Placental epithelial cell (primary cell): ENCODE data around the gene TUT4. TPM values are rescaled to one million over a fixed set of nuclear protein-coding genes. Genes with fewer than 3 reads are reported as not detected.

Source experiments
- total RNA-seq: library from RNA; depleted of rRNA; stranded (reverse); fragments of >200 nt; gene quantifications from 2 replicates; pipeline ENCODE4 v1.2.3, GENCODE V29; 2012

TUT4 gene, protein sequence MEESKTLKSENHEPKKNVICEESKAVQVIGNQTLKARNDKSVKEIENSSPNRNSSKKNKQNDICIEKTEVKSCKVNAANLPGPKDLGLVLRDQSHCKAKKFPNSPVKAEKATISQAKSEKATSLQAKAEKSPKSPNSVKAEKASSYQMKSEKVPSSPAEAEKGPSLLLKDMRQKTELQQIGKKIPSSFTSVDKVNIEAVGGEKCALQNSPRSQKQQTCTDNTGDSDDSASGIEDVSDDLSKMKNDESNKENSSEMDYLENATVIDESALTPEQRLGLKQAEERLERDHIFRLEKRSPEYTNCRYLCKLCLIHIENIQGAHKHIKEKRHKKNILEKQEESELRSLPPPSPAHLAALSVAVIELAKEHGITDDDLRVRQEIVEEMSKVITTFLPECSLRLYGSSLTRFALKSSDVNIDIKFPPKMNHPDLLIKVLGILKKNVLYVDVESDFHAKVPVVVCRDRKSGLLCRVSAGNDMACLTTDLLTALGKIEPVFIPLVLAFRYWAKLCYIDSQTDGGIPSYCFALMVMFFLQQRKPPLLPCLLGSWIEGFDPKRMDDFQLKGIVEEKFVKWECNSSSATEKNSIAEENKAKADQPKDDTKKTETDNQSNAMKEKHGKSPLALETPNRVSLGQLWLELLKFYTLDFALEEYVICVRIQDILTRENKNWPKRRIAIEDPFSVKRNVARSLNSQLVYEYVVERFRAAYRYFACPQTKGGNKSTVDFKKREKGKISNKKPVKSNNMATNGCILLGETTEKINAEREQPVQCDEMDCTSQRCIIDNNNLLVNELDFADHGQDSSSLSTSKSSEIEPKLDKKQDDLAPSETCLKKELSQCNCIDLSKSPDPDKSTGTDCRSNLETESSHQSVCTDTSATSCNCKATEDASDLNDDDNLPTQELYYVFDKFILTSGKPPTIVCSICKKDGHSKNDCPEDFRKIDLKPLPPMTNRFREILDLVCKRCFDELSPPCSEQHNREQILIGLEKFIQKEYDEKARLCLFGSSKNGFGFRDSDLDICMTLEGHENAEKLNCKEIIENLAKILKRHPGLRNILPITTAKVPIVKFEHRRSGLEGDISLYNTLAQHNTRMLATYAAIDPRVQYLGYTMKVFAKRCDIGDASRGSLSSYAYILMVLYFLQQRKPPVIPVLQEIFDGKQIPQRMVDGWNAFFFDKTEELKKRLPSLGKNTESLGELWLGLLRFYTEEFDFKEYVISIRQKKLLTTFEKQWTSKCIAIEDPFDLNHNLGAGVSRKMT (N-terminal part only)
- 42.1 and 69.1 TPM in 2 replicates for total RNA-seq

DNA sequence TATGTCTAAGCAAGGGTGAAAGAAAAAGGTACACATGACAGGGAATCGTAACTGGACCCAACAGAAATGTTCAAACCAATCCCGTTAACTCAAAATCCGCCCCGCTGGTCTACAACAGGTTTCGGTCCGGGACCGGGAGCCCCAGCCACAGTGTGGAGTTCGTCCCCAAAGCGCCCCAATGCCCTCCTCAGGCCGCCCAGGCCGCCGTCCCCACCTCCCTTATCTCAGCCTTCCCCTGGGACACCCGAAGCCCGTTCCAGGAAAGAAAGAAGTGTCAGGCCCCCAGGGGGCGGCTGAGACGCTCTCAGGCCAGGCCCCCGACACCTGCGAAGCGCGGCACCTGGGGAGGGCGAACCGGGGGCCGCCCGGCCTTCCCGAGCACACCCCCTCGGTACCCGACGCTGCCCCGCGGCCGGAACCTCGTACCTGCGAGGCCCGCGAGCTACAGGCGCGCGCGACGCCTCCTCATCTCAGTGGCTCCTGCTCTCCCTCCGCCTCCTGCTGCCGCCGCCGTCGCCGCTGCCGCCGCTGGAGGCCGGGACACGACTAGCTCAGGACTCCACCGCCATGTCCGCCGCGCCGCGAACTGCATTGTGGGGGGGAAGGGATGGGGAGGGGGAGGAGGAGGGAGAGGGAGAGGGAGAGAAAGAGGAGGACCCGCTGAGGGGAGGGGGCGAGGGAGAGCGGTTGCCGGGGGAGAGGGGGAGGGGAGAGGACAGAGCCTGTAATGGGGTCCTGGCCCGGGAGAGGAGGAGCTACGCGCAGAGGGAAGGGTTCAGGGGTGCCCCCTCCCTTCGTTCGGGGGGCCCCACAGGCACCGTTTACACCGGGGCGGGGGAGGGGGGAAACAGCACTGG is at the start of gene TUT4:
TUT4 (minus strand) TSS at position 588 of the 857 bp plus-strand sequence. CDS start 26,812 bp downstream, outside the sequence.

DNA sequence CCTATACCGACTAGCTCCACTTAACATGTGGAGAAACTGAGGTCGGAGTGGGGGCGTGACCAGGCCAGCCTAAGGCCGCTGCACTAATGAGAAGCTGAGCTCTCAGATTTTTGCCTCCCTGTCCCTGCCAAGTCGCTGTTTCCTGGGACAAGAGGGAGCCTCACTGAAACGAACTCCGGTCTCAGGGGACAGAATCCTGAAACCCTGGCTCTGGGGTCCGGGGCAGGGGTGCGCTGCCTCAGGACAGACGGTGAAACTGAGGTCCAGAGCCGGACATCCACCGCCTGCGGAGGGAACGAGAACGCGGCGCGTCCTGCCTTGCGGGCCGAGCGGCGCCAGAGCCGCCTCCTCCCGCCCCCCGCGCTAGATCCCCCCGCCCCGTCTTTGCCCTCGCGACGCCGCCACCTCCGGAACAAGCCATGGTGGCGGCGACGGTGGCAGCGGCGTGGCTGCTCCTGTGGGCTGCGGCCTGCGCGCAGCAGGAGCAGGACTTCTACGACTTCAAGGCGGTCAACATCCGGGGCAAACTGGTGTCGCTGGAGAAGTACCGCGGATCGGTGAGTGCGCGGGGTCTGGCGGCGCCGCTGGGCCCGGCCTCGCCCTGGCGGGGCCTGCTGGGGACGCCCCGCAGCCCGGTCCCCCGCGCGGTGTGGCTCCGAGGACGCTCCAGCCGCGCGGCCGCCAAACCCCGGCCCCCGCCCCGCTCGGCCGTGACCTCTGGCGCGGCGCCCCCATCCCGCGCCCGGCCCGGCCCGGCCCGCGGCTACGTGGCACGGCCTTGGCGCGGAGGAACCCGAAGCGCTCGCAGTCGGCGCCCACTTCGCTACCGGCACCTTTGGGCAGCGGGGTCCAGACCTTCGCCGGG is 49.3 kb upstream of the TUT4 start, which contains the start of gene GPX7:
GPX7 (plus strand) TSS at position 381 of the 865 bp plus-strand sequence; CDS start at position 420, 39 bp downstream.

DNA sequence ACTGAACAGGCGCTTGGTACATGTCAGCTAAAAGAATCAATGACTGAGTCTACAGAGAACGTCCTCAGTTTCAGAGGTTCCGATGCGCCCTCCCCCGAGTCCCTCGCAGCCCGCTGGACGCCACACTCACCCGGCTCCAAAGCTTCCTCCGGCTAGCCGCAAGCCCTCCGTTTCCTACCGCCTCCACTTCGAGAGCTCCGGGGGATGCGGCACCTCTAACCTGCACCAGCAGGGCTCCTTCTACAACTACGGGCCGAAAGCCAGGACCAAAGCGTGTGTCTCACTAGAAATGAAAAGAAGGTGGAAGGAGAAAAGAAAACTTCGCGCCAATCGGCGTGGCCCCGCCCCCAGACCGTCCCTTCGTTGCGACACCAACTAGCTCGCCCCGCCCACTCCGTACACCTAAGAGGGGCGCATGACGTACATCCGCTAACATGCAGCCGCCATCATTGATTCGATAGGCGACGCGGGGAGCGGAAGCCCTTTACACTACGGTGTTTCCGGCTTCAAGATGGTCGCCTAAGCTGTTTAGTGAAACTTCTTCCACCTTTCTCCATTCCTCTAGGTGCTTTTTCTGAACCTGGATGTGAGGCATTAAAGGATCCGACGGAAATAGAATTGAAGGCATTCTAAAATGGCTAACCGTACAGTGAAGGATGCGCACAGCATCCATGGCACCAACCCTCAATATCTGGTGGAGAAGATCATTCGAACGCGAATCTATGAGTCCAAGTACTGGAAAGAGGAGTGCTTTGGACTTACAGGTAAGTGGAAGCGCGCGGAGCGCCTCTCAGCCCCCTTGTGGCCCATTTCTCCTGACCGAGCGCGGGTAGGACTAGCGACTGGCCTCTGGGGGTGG is 148.5 kb downstream of the TUT4 start, which contains the start of the genes ORC1 and PRPF38A:
ORC1 (minus strand) TSS at position 308 of the 859 bp plus-strand sequence. CDS start 2,200 bp downstream, outside the sequence.
PRPF38A (plus strand) TSS at position 487 of the 859 bp plus-strand sequence; CDS start at position 635, 148 bp downstream.

Other genes with a start within 250 kb of the TUT4 start
- gene CC2D1B, start 186.9 kb downstream of the TUT4 start, total RNA-seq, result 37.5 and 38.9 TPM in 2 replicates
- gene ORC1, start 148.7 kb downstream of the TUT4 start, total RNA-seq, result 2.6 and 3.9 TPM in 2 replicates
- 8.6 and 14.4 TPM in 2 replicates for gene PRPF38A, start 148.5 kb downstream of the TUT4 start, total RNA-seq
- 91.3 and 194 TPM in 2 replicates for gene GPX7, start 49.3 kb upstream of the TUT4 start, total RNA-seq
- gene SHISAL2A, start 80.1 kb upstream of the TUT4 start, total RNA-seq, result 0.76 and 1.6 TPM in 2 replicates
- gene COA7, start 145.3 kb upstream of the TUT4 start, total RNA-seq, result 5.9 and 10.0 TPM in 2 replicates
- gene ZYG11B, start 173.4 kb upstream of the TUT4 start, total RNA-seq, result 31.4 and 54.9 TPM in 2 replicates